PFSK-1 (cell line): ENCODE measurements around the gene GSE1.

ENCODE experiments used
- FOXP2 ChIP-seq: optimal IDR thresholded peaks from 2 replicates; pipeline ENCODE3; 2011; ENCODE audit warnings: borderline replicate concordance, control low read depth, inconsistent platforms; ENCODE audit not compliant: insufficient read depth; ENCODE audit errors: extremely low read length, extremely low read depth
- POLR2AphosphoS5 ChIP-seq: IDR thresholded peaks from 2 replicates; pipeline ENCODE4 v1.6.1; 2012; ENCODE audit warnings: low read depth, mild to moderate bottlenecking, control low read depth, low read length, moderate library complexity
- SIN3A ChIP-seq: IDR thresholded peaks from 2 replicates; pipeline ENCODE4 v1.6.1; 2012; ENCODE audit warnings: mild to moderate bottlenecking, low read length, moderate library complexity, borderline replicate concordance; ENCODE audit not compliant: insufficient read depth
- TAF1 ChIP-seq: IDR thresholded peaks from 2 replicates; pipeline ENCODE4 v1.6.1; 2012; ENCODE audit warnings: low read length, control low read depth, borderline replicate concordance; ENCODE audit not compliant: insufficient read depth
- TF ChIP-seq, protein P1 (sequence below), 2 experiments: IDR thresholded peaks; 2 replicates each; pipeline versions ENCODE4 v1.6.1 to v1.8.0; 2011 to 2012; ENCODE audit warnings: low read depth in 2 of 2, low read length in 2 of 2, control low read depth in 1 of 2, inconsistent platforms in 1 of 2, mild to moderate bottlenecking in 1 of 2, moderate library complexity in 1 of 2; ENCODE audit not compliant: insufficient read depth in 1 of 2

The GSE1 gene

GRCh38 chr16:85646358-85646907 is 33.3 kb downstream of the GSE1 start:
- TF ChIP-seq POLR2AphosphoS5 (no peak), TAF1 (no peak), FOXP2 (no peak), SIN3A (no peak)
- TF ChIP-seq, protein P1, sequence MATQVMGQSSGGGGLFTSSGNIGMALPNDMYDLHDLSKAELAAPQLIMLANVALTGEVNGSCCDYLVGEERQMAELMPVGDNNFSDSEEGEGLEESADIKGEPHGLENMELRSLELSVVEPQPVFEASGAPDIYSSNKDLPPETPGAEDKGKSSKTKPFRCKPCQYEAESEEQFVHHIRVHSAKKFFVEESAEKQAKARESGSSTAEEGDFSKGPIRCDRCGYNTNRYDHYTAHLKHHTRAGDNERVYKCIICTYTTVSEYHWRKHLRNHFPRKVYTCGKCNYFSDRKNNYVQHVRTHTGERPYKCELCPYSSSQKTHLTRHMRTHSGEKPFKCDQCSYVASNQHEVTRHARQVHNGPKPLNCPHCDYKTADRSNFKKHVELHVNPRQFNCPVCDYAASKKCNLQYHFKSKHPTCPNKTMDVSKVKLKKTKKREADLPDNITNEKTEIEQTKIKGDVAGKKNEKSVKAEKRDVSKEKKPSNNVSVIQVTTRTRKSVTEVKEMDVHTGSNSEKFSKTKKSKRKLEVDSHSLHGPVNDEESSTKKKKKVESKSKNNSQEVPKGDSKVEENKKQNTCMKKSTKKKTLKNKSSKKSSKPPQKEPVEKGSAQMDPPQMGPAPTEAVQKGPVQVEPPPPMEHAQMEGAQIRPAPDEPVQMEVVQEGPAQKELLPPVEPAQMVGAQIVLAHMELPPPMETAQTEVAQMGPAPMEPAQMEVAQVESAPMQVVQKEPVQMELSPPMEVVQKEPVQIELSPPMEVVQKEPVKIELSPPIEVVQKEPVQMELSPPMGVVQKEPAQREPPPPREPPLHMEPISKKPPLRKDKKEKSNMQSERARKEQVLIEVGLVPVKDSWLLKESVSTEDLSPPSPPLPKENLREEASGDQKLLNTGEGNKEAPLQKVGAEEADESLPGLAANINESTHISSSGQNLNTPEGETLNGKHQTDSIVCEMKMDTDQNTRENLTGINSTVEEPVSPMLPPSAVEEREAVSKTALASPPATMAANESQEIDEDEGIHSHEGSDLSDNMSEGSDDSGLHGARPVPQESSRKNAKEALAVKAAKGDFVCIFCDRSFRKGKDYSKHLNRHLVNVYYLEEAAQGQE (IDR thresholded peaks at IDR 0.05; ENCODE audit: insufficient read depth in 1 of 2, low read depth in 2 of 2, low read length in 2 of 2) = no peak

DNA sequence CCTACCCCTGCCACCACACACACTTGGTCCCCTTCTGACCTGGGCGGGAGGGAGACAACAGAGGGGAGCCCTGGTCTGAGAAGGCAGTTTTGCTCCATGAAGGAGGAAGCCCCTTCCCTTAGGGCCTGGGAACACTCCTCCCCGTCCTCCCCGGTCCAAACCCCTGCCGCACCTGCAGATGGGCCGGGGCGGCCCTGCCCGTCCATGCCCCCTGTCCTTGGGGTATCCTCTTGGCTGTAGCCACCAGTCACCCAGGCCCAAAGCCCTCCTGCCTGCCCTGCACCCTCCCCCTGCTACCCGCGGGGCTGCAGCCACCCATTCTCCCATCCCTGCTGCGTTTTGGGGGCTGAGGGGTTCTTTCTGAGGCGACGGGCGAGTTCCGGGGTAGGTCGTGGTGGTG is 33.9 kb downstream of the GSE1 start:
- TF ChIP-seq FOXP2 (no peak), SIN3A (no peak), POLR2AphosphoS5 (no peak), TAF1 (no peak)
- TF ChIP-seq, protein P1 (IDR thresholded peaks at IDR 0.05; ENCODE audit: insufficient read depth in 1 of 2, low read depth in 2 of 2, low read length in 2 of 2) = no peak

DNA sequence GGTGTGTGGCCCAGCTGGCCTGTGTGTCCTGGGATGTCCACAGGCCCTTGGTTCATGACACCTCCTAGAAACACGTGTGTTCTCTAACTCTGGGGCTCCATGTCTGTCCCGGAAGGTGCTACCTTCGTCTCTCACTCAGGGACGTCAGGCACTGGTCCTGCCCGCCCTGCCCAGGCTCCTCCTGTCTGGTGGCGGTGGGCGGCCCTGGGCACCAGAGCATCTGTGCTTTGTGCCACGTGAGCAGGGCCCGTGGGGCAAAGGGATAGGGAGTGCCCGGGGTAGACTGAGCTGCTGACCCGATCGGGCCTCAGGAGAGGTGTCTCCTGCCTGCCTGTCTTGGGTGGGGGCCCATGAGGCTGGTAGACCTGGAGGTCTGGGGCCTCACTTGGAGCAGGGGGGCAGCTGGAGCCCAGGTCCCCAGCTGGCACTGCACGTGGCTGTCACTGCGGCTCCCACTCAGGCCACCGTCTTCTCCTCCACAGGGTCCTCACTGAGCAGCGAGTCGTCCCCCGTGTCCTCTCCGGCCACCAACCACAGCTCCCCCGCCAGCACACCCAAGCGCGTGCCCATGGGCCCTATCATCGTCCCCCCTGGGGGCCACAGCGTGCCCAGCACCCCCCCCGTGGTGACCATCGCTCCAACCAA is 35.1 kb downstream of the GSE1 start:
- TF ChIP-seq, protein P1 (IDR thresholded peaks at IDR 0.05; ENCODE audit: insufficient read depth in 1 of 2, low read depth in 2 of 2, low read length in 2 of 2) = no peak
- no peak for TF ChIP-seq TAF1
- no peak for TF ChIP-seq POLR2AphosphoS5
- no peak for TF ChIP-seq FOXP2
- TF ChIP-seq SIN3A = no peak

GRCh38 chr16:85648805-85649204 is 35.7 kb downstream of the GSE1 start:
- TF ChIP-seq FOXP2 (no peak), TAF1 (no peak), SIN3A (no peak), POLR2AphosphoS5 (no peak)
- TF ChIP-seq, protein P1 (IDR thresholded peaks at IDR 0.05; ENCODE audit: insufficient read depth in 1 of 2, low read depth in 2 of 2, low read length in 2 of 2) = no peak
